Trophoblast cell (in vitro differentiated cells and primary cell): ENCODE results near the gene BSND.
"Not testable (repeated sequence)": the region's sequence is repeated elsewhere in the genome, so short reads cannot be mapped to it uniquely, and the experiment has no call there.

Source experiments
- DNase-seq, 2 donors: peaks; one replicate each; pipeline ENCODE4 v3.0.0-alpha.2; 2016
- H2AFZ ChIP-seq: 2 replicates; pipeline ENCODE4 v1.6.1; 2013; ENCODE audit warnings: low read length, moderate library complexity, mild to moderate bottlenecking; ENCODE audit not compliant: insufficient read depth, poor library complexity
- H2AK5ac ChIP-seq: 2 replicates; pipeline ENCODE4 v1.6.1; 2013; ENCODE audit warnings: mild to moderate bottlenecking, low read length
- H2BK120ac ChIP-seq: 2 replicates; pipeline ENCODE4 v1.6.1; 2013; ENCODE audit warnings: low read length, mild to moderate bottlenecking, moderate library complexity; ENCODE audit not compliant: insufficient read depth, poor library complexity
- H2BK12ac ChIP-seq: 2 replicates; pipeline ENCODE4 v1.6.1; 2013; ENCODE audit warnings: mild to moderate bottlenecking, low read length, moderate library complexity
- H2BK5ac ChIP-seq: 2 replicates; pipeline ENCODE4 v1.6.1; 2013; ENCODE audit warnings: low read length, low read depth, moderate library complexity, mild to moderate bottlenecking; ENCODE audit not compliant: poor library complexity
- H3K14ac ChIP-seq: 2 replicates; pipeline ENCODE4 v1.6.1; 2013; ENCODE audit warnings: mild to moderate bottlenecking, low read length
- H3K18ac ChIP-seq: 2 replicates; pipeline ENCODE4 v1.6.1; 2013; ENCODE audit warnings: mild to moderate bottlenecking, low read length
- H3K23ac ChIP-seq: 2 replicates; pipeline ENCODE4 v1.6.1; 2013; ENCODE audit warnings: low read length
- H3K27ac ChIP-seq: 2 replicates; pipeline ENCODE4 v1.5.1; 2013; ENCODE audit warnings: low read depth, mild to moderate bottlenecking, inconsistent platforms, low read length, moderate library complexity
- H3K27me3 ChIP-seq: 2 replicates; pipeline ENCODE4 v1.6.1; 2013; ENCODE audit warnings: inconsistent platforms, mild to moderate bottlenecking, low read length, moderate library complexity; ENCODE audit not compliant: insufficient read depth
- H3K36me3 ChIP-seq, 2 experiments: 1 replicate in 1 of 2; 2 replicates in 1 of 2; pipeline ENCODE4 v1.6.1; 2013; ENCODE audit warnings: low read length in 2 of 2, mild to moderate bottlenecking in 2 of 2, moderate library complexity in 1 of 2; ENCODE audit not compliant: insufficient read depth in 2 of 2, control insufficient read depth in 1 of 2
- H3K4ac ChIP-seq: 2 replicates; pipeline ENCODE4 v1.6.1; 2013; ENCODE audit warnings: low read depth, mild to moderate bottlenecking, low read length, moderate library complexity
- H3K4me1 ChIP-seq, 2 experiments: 1 replicate in 1 of 2; 2 replicates in 1 of 2; pipeline ENCODE4 v1.6.1; 2013; ENCODE audit warnings: low read length in 2 of 2, mild to moderate bottlenecking in 2 of 2, moderate library complexity in 1 of 2; ENCODE audit not compliant: insufficient read depth in 2 of 2, control insufficient read depth in 1 of 2
- H3K4me2 ChIP-seq: 2 replicates; pipeline ENCODE4 v1.6.1; 2013; ENCODE audit warnings: inconsistent platforms, mild to moderate bottlenecking, low read length, moderate library complexity
- H3K4me3 ChIP-seq: 2 replicates; pipeline ENCODE4 v1.5.1; 2013; ENCODE audit warnings: mild to moderate bottlenecking, low read depth, low read length, inconsistent platforms
- H3K79me1 ChIP-seq: one replicate; pipeline ENCODE4 v1.6.1; 2013; ENCODE audit warnings: low read length
- H3K79me2 ChIP-seq: 2 replicates; pipeline ENCODE4 v1.6.1; 2013; ENCODE audit warnings: low read length, mild to moderate bottlenecking; ENCODE audit not compliant: control insufficient read depth, insufficient read depth, poor library complexity
- H3K9ac ChIP-seq: 2 replicates; pipeline ENCODE4 v1.6.1; 2013; ENCODE audit warnings: mild to moderate bottlenecking, low read length
- H3K9me3 ChIP-seq: 2 replicates; pipeline ENCODE4 v1.6.1; 2013; ENCODE audit warnings: low read depth, mild to moderate bottlenecking, control low read depth, inconsistent platforms, low read length; ENCODE audit not compliant: insufficient read depth
- H4K12ac ChIP-seq: 2 replicates; pipeline ENCODE4 v1.6.1; 2013; ENCODE audit warnings: low read depth, mild to moderate bottlenecking, low read length, moderate library complexity
- H4K8ac ChIP-seq: 2 replicates; pipeline ENCODE4 v1.6.1; 2013; ENCODE audit warnings: low read depth, mild to moderate bottlenecking, low read length, moderate library complexity
- H4K91ac ChIP-seq: one replicate; pipeline ENCODE4 v1.6.1; 2013; ENCODE audit warnings: low read depth, mild to moderate bottlenecking, low read length, moderate library complexity
- WGBS: extraction: QIAGEN DNeasy Blood & Tissue Kit; methylation state at CpG from one replicate; pipeline ENCODE4 v1.1.7; 2013; ENCODE audit warnings: missing lambda C conversion rate; ENCODE audit not compliant: insufficient read length, insufficient coverage; ENCODE audit errors: extremely low coverage; 5-methylcytosine and 5-hydroxymethylcytosine counted together

BSND gene

DNA sequence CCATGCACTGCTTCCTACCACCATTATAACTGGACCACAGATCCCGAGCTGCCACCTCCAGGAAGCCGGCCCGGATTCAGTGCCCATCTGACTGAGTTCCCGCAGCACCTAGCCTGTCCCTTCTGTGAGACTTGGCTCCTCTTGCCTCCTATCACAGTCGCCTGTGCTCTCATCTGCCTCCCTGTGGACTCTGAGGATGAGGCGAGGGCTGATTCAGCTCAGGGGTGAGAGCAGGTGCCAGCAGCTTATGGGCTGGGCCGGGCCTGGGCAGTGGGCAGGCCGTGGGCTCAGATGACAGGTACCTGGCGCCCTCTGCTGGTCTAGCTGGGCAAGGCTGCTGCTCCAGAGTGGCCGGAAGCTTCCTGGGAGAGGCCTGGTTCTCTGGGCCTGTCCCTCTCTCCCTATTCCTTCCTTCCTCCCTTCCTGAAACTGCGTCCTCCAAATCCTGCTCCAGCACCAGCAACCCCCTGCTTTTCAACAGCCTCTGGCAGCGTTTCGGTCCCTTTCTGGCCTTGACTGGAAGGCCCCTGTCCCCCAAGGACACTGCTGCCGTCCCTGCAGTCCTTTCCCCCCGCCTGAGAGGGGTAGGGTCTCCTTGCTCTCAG lies 23.3 kb downstream of the BSND start:
- no peak overlapping the region for H3K4me3 ChIP-seq
- H3K27me3 ChIP-seq = no peaks in the 10 kb centered on the region
- no peak overlapping the region for H2BK120ac ChIP-seq
- no peak overlapping the region for H3K9ac ChIP-seq
- no peaks in the 10 kb centered on the region for H3K79me2 ChIP-seq
- WGBS = no CpG with 5 or more reads among the region's 15 CpGs
- no peak overlapping the region for H3K4me2 ChIP-seq
- H4K8ac ChIP-seq = peak overlapping the region; percentile 93
- H3K4me1 ChIP-seq = peaks cover 0 to 3% of the 10 kb centered on the region in 2 experiments
- H2BK12ac ChIP-seq = peak overlapping the region; percentile 21
- H3K27ac ChIP-seq = no peak overlapping the region
- peak overlapping the region; percentile 91 for H4K12ac ChIP-seq
- H2AFZ ChIP-seq = peak overlapping the region; percentile 94
- H3K9me3 ChIP-seq = no peaks in the 10 kb centered on the region
- H4K91ac ChIP-seq = peak overlapping the region; percentile 79
- no peak overlapping the region for H3K23ac ChIP-seq
- H2BK5ac ChIP-seq = no peak overlapping the region
- no peak overlapping the region for H2AK5ac ChIP-seq
- peak overlapping the region; percentile 41 for H3K14ac ChIP-seq
- H3K36me3 ChIP-seq = no peaks in the 10 kb centered on the region
- H3K4ac ChIP-seq = no peak overlapping the region
- H3K79me1 ChIP-seq = peaks cover 3% of the 10 kb centered on the region
- peak overlapping the region; percentile 30 for H3K18ac ChIP-seq
- peak; percentile 85 to 86 for DNase-seq

DNA sequence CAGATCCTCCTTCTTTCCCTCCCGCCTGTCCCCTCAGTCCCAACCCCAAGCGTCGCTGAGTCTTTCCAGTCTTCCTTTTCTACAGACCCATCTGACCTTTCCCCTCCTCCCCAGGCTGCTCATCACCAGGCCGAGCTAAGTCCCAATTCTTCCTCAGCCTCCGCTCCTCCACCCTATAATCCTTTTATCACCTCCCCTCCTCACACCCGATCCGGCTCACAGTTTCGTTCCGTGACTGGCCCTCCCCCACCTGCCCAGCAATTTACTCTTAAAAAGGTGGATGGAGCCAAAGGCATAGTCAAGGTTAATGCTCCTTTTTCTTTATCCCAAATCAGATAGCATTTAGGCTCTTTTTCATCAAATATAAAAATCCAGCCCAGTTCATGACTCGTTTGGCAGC lies 25.4 kb downstream of the BSND start:
- not testable (repeated sequence) for H2BK5ac ChIP-seq, H4K12ac ChIP-seq, H2BK120ac ChIP-seq, H2AFZ ChIP-seq, H3K36me3 ChIP-seq, H3K23ac ChIP-seq, H3K4me1 ChIP-seq, H3K79me2 ChIP-seq, H2AK5ac ChIP-seq, H3K4me3 ChIP-seq, H3K9ac ChIP-seq, H4K8ac ChIP-seq, H3K18ac ChIP-seq, H3K79me1 ChIP-seq, H3K14ac ChIP-seq, H3K4me2 ChIP-seq, H4K91ac ChIP-seq, H2BK12ac ChIP-seq, H3K27me3 ChIP-seq, H3K27ac ChIP-seq, H3K4ac ChIP-seq, DNase-seq, H3K9me3 ChIP-seq
- WGBS = no CpG with 5 or more reads among the region's 10 CpGs

DNA sequence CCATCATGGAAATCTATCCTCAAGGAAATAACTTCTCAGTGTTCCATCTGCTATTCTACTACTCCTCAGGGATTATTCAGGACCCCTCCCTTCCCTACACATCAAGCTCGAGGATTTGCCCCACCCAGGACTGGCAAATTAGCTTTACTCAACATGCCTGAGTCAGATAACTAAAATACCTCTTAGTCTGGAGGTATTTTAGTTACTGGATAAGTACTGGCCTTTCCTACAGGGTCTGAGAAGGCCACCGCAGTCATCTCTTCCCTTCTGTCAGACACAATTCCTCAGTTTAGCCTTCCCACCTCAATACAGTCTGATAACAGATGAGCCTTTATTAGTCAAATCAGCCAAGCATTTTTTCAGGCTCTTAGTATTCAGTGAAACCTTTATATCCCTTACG lies 27.9 kb downstream of the BSND start:
- not testable (repeated sequence) for H3K4me1 ChIP-seq, H2BK12ac ChIP-seq, H3K23ac ChIP-seq, H3K4me2 ChIP-seq, H3K79me2 ChIP-seq, H3K18ac ChIP-seq, H3K79me1 ChIP-seq, H2BK5ac ChIP-seq, DNase-seq, H3K14ac ChIP-seq, H3K9me3 ChIP-seq, H4K91ac ChIP-seq, H2AK5ac ChIP-seq, H4K8ac ChIP-seq, H3K4ac ChIP-seq, H3K36me3 ChIP-seq, H3K27me3 ChIP-seq, H3K27ac ChIP-seq, H4K12ac ChIP-seq, H3K4me3 ChIP-seq, H3K9ac ChIP-seq, H2AFZ ChIP-seq, H2BK120ac ChIP-seq
- WGBS = no CpG with 5 or more reads among the region's 3 CpGs

DNA sequence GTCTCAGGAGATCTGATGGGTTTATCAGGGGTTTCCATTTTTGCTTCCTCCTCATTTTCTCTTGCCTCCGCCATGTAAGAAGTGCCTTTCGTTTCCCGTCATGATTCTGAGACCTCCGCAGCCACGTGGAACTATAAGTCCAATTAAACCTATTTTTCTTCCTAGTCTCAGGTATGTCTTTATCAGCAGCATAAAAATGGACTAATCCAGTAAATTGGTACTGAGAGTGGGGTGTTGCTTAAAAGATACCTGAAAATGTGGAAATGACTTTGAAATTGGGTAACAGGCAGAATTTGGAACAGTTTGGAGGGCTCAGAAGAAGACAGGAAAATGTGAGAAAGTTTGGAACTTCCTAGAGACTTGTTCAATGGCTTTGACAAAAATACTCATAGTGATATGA lies 32.4 kb downstream of the BSND start:
- H3K23ac ChIP-seq, H3K9me3 ChIP-seq, H3K79me2 ChIP-seq, H3K4me2 ChIP-seq, H3K9ac ChIP-seq, H3K27ac ChIP-seq, H2AK5ac ChIP-seq, H2BK120ac ChIP-seq, H3K36me3 ChIP-seq, H2BK5ac ChIP-seq, H2BK12ac ChIP-seq, H3K79me1 ChIP-seq, H3K4me1 ChIP-seq, DNase-seq, H4K8ac ChIP-seq, H3K14ac ChIP-seq, H3K4me3 ChIP-seq, H4K12ac ChIP-seq, H4K91ac ChIP-seq, H3K27me3 ChIP-seq, H2AFZ ChIP-seq, H3K18ac ChIP-seq, H3K4ac ChIP-seq: not testable (repeated sequence)
- no CpG with 5 or more reads among the region's 5 CpGs for WGBS
